Pancreas (tissue), 10 donors: ENCODE measurements around the gene ADGRA1. TPM values are rescaled to one million over a fixed set of nuclear protein-coding genes. Genes with fewer than 3 reads are reported as not detected.

ENCODE experiments used
- ATAC-seq, 4 donors: fragments of 200-7000 bp; cut with Tn5 transposase; one replicate each; pipeline versions ENCODE4 v1.8.0 to v1.9.1; 2020; ENCODE audit warnings: mild to moderate bottlenecking in 4 of 4, moderate library complexity in 4 of 4
- DNase-seq, 6 donors: peaks; one replicate each; pipeline ENCODE4 v3.0.0-alpha.2; 2020
- FAIRE-seq: peaks from 2 replicates; lab custom pipeline; 2012; peaks lifted over from hg19 to GRCh38; lab: Jason Lieb, UNC
- H3K27ac ChIP-seq, 4 donors: fragments of 200-600 bp; sonication (generic); 1 replicate in 3 of 4; 2 replicates in 1 of 4; pipeline versions ENCODE4 v1.5.0 to v1.8.0; 2020
- H3K27me3 ChIP-seq, 4 donors: fragments of 200-600 bp; one replicate each; pipeline ENCODE4 v1.8.0; 2021
- H3K36me3 ChIP-seq, 3 donors: fragments of 200-600 bp; sonication (generic) in 1 of 3; one replicate each; pipeline versions ENCODE4 v1.5.0 to v1.8.0; 2020 to 2021
- H3K4me1 ChIP-seq, 3 donors: fragments of 200-600 bp; one replicate each; pipeline ENCODE4 v1.8.0; 2021
- H3K4me3 ChIP-seq, 4 donors: fragments of 200-600 bp; sonication (generic) in 2 of 4; one replicate each; pipeline versions ENCODE4 v1.5.0 to v1.8.0; 2020 to 2021
- H3K9me3 ChIP-seq, 4 donors: fragments of 200-600 bp; one replicate each; pipeline ENCODE4 v1.8.0; 2021
- WGBS, 2 donors: extraction: QIAGEN DNeasy Blood & Tissue Kit; methylation state at CpG; one replicate each; pipeline ENCODE4 v1.1.7; 2013; 5-methylcytosine and 5-hydroxymethylcytosine counted together
- intact Hi-C, 3 donors: fragments of 100-400 bp; cut with DNase I; formaldehyde crosslinking; loops; one replicate each; pipeline versions ENCODE4 v1.11.1 to v1.14.2; 2022
- polyA plus RNA-seq, 2 donors: library from polyadenylated mRNA; stranded (reverse); fragments of 200-250 nt; gene quantifications; one replicate each; pipeline ENCODE4 v1.2.3, GENCODE V29; 2013
- total RNA-seq, 6 donors: library from RNA; stranded (reverse); fragmentation: NEBNext Ultra II Directional in 4 of 6; extraction: Animal tissue kit (Norgen Biotek cat#: 25700) in 4 of 6; gene quantifications; one replicate each; pipeline versions ENCODE4 v1.2.1 to v1.2.4, GENCODE V29; 2021 to 2023
- TF ChIP-seq, protein P1 (sequence below), 4 donors: fragments of 200-600 bp; sonication (generic) in 3 of 4; IDR thresholded peaks; one replicate each; pipeline versions ENCODE4 v1.5.0 to v1.8.0; 2021; ENCODE audit warnings: antibody characterized with exemption in 4 of 4
- donor health status: healthy with polysubstance abuse.
- donor health status: DM: no; HTN: no; CAD: no; lungs with moderate emphysema.
- donor health status: DM: no; HTN: no; CAD: no.
- donor health status: control.
- donor health status: control.
- donor health status: Bipolar disorder and iron deficiency.
- donor health status: DM: yes; HTN: yes; CAD: no.
- donor health status: DM: no; HTN: no; CAD: no.
- donor health status: DM: no; HTN: no; CAD: no.
- donor health status: DM: yes; HTN: yes; CAD: no.

ADGRA1 gene
- total and polyA plus RNA-seq, 8 donors, result 0.03 to 0.85 (median 0.12) TPM; not detected in 1

DNA sequence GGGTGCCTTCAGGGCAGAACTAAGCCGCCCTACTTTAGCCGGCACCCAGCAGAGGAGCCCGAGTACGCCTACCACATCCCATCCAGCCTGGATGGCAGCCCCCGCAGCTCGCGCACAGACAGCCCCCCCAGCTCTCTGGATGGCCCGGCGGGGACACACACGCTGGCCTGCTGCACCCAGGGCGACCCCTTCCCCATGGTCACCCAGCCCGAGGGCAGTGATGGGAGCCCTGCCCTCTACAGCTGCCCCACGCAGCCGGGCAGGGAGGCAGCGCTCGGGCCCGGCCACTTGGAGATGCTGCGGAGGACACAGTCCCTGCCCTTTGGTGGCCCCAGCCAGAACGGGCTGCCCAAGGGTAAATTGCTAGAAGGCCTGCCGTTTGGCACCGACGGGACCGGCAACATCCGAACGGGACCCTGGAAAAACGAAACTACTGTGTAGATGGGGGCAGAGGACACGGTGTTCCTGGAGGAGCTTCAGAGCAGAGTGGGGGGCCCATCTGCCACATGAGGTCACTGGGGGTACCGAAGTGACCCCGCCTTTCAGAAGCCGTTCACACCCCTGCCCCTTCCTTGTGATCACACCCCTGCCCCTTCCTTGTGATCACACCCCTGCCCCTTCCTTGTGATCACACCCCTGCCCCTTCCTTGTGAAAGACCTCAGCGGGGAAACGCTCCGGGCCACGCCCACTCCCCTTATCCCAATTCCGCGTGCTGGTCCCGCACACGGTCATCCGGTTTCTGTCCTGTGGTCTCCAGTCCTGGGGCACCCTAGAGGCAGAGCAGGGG is 41.5 kb downstream of the ADGRA1 start:
- ATAC-seq (no peak), DNase-seq (peak in 2 of 6 donors; percentile 7 to 50), FAIRE-seq (no peak)
- intact Hi-C loops, result loop anchor here in 2 of 3 donors (10.0 kb wide), 5 partner anchors 184 to 474 kb away; partner anchors contain the start of gene CFAP46 (in 1 of the 2)
- Histone ChIP-seq H3K4me3 (no peak overlapping the region), H3K36me3 (no peaks in the 10 kb centered on the region), H3K27ac (no peak overlapping the region), H3K9me3 (no peaks in the 10 kb centered on the region), H3K4me1 (no peaks in the 10 kb centered on the region), H3K27me3 (no peaks in the 10 kb centered on the region)
- TF ChIP-seq, protein P1, sequence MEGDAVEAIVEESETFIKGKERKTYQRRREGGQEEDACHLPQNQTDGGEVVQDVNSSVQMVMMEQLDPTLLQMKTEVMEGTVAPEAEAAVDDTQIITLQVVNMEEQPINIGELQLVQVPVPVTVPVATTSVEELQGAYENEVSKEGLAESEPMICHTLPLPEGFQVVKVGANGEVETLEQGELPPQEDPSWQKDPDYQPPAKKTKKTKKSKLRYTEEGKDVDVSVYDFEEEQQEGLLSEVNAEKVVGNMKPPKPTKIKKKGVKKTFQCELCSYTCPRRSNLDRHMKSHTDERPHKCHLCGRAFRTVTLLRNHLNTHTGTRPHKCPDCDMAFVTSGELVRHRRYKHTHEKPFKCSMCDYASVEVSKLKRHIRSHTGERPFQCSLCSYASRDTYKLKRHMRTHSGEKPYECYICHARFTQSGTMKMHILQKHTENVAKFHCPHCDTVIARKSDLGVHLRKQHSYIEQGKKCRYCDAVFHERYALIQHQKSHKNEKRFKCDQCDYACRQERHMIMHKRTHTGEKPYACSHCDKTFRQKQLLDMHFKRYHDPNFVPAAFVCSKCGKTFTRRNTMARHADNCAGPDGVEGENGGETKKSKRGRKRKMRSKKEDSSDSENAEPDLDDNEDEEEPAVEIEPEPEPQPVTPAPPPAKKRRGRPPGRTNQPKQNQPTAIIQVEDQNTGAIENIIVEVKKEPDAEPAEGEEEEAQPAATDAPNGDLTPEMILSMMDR (IDR thresholded peaks at IDR 0.05), result no peak
- WGBS, 2 donors, result 70 to 71% methylated on average over 39 of the region's 39 CpGs

DNA sequence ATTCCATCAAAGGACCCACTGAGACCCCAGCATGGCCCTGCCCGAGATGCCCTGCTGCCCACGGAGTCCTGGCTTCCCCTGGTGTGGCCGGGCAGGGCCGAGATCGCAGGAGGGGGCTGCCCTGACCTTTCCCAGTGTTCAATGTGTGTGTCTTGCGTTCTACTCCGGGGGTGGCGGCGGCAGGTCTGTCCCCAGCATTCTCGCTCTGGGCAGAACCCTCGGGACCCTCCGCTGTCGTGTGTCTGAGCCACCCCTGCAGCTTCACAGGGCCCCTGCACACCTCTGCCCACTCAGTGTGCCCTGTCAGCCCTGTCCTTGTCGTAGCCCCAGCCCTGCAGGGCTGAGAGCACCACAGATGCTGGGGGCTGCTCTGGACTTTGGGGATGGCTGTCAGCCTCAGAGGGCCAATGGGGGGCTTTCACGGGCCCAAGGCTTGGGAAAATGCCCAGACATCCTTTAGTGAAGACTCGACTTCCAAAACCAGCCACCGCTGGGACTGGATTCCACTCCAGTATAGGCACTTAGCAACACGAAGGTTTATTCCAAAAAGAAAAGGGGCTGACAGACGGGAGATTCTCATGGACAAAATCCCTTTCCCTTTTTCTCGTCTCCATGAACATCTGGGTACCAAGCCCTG is 42.3 kb downstream of the ADGRA1 start:
- WGBS, 2 donors, result 49% methylated on average over 20 of the region's 20 CpGs
- intact Hi-C loops, result loop anchor here in 2 of 3 donors (10.0 kb wide), 5 partner anchors 185 to 475 kb away; partner anchors contain the start of gene CFAP46 (in 1 of the 2)
- Histone ChIP-seq H3K4me3 (no peak overlapping the region), H3K36me3 (no peaks in the 10 kb centered on the region), H3K9me3 (no peaks in the 10 kb centered on the region), H3K27ac (no peak overlapping the region), H3K4me1 (no peaks in the 10 kb centered on the region), H3K27me3 (no peaks in the 10 kb centered on the region)
- no peak for FAIRE-seq
- no peak for ATAC-seq
- TF ChIP-seq, protein P1 (IDR thresholded peaks at IDR 0.05), result no peak
- DNase-seq, result peak in 2 of 6 donors; percentile 40 to 41

DNA sequence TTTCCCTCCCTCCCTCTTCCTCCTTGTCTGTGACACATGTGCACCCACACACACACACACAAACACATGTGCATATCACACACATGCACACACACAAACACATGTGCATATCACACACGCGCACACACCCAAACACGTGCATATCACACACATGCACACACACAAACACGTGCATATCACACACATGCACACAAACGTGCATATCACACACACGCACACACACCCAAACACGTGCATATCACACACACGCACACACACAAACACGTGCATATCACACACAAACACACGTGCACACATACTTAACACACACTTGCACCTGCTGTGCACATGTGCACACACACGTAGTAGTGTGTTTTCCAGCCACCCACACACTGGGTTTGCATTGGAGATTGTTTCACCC is 42.9 kb downstream of the ADGRA1 start:
- no peak overlapping the region for H3K4me3 ChIP-seq
- ATAC-seq (no peak), FAIRE-seq (no peak), DNase-seq (no peak)
- TF ChIP-seq, protein P1 (IDR thresholded peaks at IDR 0.05), result no peak
- no peaks in the 10 kb centered on the region for H3K4me1 ChIP-seq
- no peaks in the 10 kb centered on the region for H3K36me3 ChIP-seq
- H3K27me3 ChIP-seq, result no peaks in the 10 kb centered on the region
- WGBS, 2 donors, result 49 to 72% methylated on average over 11 of the region's 11 CpGs
- intact Hi-C loops, result no loop called here
- H3K27ac ChIP-seq, result no peak overlapping the region
- H3K9me3 ChIP-seq, result no peaks in the 10 kb centered on the region

DNA sequence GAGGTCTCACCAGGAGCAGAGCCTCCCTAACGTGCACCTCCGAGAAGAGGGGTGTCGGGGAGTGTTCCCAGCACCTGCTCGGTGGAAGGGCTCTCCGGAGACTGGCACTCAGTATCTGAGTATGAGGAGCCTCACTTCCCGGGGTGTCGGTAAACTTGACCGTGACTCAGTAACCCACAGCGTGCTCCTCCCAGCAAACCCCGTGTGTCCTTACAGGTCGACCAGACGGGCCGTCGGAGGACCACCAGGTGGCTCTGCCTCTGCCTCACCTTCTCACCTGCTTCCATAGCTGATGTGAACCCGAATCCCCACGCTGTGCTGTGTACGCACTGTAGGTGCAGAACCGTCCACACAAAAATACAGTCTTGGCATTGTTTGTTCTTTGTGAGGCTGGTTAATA is 43.3 kb downstream of the ADGRA1 start:
- 47 to 58% methylated on average over 18 of the region's 18 CpGs for WGBS, 2 donors
- Histone ChIP-seq H3K4me1 (no peaks in the 10 kb centered on the region), H3K4me3 (no peak overlapping the region), H3K27me3 (no peaks in the 10 kb centered on the region), H3K9me3 (no peaks in the 10 kb centered on the region), H3K36me3 (no peaks in the 10 kb centered on the region), H3K27ac (no peak overlapping the region)
- TF ChIP-seq, protein P1 (IDR thresholded peaks at IDR 0.05), result no peak
- FAIRE-seq, result no peak
- ATAC-seq, result no peak
- intact Hi-C loops, result no loop called here
- DNase-seq, result peak in 2 of 6 donors; percentile 28 to 36
